DOHH2 (cell line): Measurements from ENCODE around the gene VTI1A.

ENCODE experiments used
- H3F3A ChIP-seq: fragments of 200-600 bp; sonication (generic), shearing (Covaris generic); 2 replicates; pipeline ENCODE4 v1.6.0; 2016; ENCODE audit warnings: antibody characterized with exemption, mild to moderate bottlenecking; ENCODE audit not compliant: control insufficient read depth, insufficient read depth
- H3K27ac ChIP-seq: fragments of 200-600 bp; sonication (generic); 2 replicates; pipeline ENCODE4 v1.5.1; 2014; ENCODE audit warnings: low read depth, mild to moderate bottlenecking, low read length, moderate library complexity
- H3K27me3 ChIP-seq: fragments of 200-600 bp; sonication (generic); 2 replicates; pipeline ENCODE4 v1.6.1; 2014; ENCODE audit warnings: mild to moderate bottlenecking, low read length, mixed read lengths; ENCODE audit not compliant: control insufficient read depth
- H3K36me3 ChIP-seq: fragments of 200-600 bp; sonication (generic); 2 replicates; pipeline ENCODE4 v1.6.1; 2014; ENCODE audit warnings: mild to moderate bottlenecking, low read length, moderate library complexity, mixed read lengths; ENCODE audit not compliant: control insufficient read depth
- H3K4me1 ChIP-seq: fragments of 200-600 bp; sonication (generic); 2 replicates; pipeline ENCODE4 v1.6.1; 2014; ENCODE audit warnings: mild to moderate bottlenecking, low read length, mixed read lengths; ENCODE audit not compliant: control insufficient read depth
- H3K4me2 ChIP-seq: fragments of 200-600 bp; sonication (generic); 2 replicates; pipeline ENCODE4 v1.6.0; 2014; ENCODE audit warnings: mild to moderate bottlenecking, low read length, moderate library complexity
- H3K4me3 ChIP-seq: fragments of 200-600 bp; sonication (generic); 2 replicates; pipeline ENCODE4 v1.5.1; 2014; ENCODE audit warnings: mild to moderate bottlenecking, low read length, mixed read lengths
- H3K79me2 ChIP-seq: fragments of 200-600 bp; sonication (generic); 2 replicates; pipeline ENCODE4 v1.6.1; 2014; ENCODE audit warnings: mild to moderate bottlenecking, low read length, mixed read lengths; ENCODE audit not compliant: control insufficient read depth
- H3K9me2 ChIP-seq: fragments of 200-600 bp; sonication (generic); replicated peaks from 2 replicates; pipeline ENCODE4 v1.6.1; 2014; ENCODE audit warnings: mild to moderate bottlenecking, low read length, mixed read lengths; ENCODE audit not compliant: control insufficient read depth
- H3K9me3 ChIP-seq: fragments of 200-600 bp; sonication (generic); 2 replicates; pipeline ENCODE4 v1.6.1; 2014; ENCODE audit warnings: antibody characterized with exemption, low read length, mixed read lengths; ENCODE audit not compliant: control insufficient read depth, insufficient read depth
- H4K20me1 ChIP-seq: fragments of 200-600 bp; sonication (generic); 2 replicates; pipeline ENCODE4 v1.6.0; 2014; ENCODE audit warnings: low read depth, mild to moderate bottlenecking, antibody characterized with exemption, low read length, moderate library complexity; ENCODE audit not compliant: control insufficient read depth, insufficient read depth
- EZH2phosphoT487 ChIP-seq: fragments of 200-600 bp; sonication (generic); IDR thresholded peaks from 2 replicates; pipeline ENCODE4 v1.6.1; 2017; ENCODE audit warnings: borderline replicate concordance, mild to moderate bottlenecking, antibody characterized with exemption, low read length, moderate library complexity, mixed read lengths
- TF ChIP-seq, protein P1 (sequence below): fragments of 200-600 bp; sonication (generic); IDR thresholded peaks from one replicate; pipeline ENCODE4 v1.5.1; 2014; ENCODE audit warnings: antibody characterized with exemption, mild to moderate bottlenecking, low read depth, low read length; ENCODE audit not compliant: poor library complexity, severe bottlenecking

VTI1A gene

DNA sequence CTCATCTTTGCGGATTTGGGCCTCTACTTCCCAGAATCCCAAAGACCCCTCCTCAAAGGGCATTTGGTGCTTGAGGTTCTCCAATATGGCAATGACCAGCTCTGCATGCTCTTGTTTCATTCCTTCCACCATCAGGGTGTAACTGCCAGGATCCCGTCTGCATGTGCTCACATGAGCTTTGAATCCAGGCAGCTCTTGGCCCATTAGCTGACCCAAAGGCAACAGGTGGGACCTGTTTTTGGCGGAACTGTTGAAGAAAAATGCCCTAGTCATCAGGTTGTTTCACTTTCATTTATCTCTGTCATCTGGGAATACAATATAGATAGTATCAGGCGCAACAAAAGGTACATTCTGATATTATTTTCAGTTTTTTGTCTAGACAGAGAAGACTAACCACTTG lies 343.9 kb downstream of the VTI1A start:
- H3K4me2 ChIP-seq: no peak overlapping the region
- no peaks in the 10 kb centered on the region for H4K20me1 ChIP-seq
- no peak overlapping the region for H3K27ac ChIP-seq
- no peaks in the 10 kb centered on the region for H3K9me2 ChIP-seq
- no peaks in the 10 kb centered on the region for H3F3A ChIP-seq
- H3K79me2 ChIP-seq: no peaks in the 10 kb centered on the region
- no peaks in the 10 kb centered on the region for H3K36me3 ChIP-seq
- no peaks in the 10 kb centered on the region for H3K9me3 ChIP-seq
- TF ChIP-seq, protein P1, sequence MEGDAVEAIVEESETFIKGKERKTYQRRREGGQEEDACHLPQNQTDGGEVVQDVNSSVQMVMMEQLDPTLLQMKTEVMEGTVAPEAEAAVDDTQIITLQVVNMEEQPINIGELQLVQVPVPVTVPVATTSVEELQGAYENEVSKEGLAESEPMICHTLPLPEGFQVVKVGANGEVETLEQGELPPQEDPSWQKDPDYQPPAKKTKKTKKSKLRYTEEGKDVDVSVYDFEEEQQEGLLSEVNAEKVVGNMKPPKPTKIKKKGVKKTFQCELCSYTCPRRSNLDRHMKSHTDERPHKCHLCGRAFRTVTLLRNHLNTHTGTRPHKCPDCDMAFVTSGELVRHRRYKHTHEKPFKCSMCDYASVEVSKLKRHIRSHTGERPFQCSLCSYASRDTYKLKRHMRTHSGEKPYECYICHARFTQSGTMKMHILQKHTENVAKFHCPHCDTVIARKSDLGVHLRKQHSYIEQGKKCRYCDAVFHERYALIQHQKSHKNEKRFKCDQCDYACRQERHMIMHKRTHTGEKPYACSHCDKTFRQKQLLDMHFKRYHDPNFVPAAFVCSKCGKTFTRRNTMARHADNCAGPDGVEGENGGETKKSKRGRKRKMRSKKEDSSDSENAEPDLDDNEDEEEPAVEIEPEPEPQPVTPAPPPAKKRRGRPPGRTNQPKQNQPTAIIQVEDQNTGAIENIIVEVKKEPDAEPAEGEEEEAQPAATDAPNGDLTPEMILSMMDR: no peak
- no peak for TF ChIP-seq EZH2phosphoT487
- H3K4me3 ChIP-seq: no peak overlapping the region
- no peaks in the 10 kb centered on the region for H3K27me3 ChIP-seq
- H3K4me1 ChIP-seq: no peaks in the 10 kb centered on the region

- TF ChIP-seq EZH2phosphoT487: no peak
- TF ChIP-seq, protein P1: no peak
- Histone ChIP-seq H3K9me2 (no peaks in the 10 kb centered on the region), H3K9me3 (no peaks in the 10 kb centered on the region), H3K79me2 (no peaks in the 10 kb centered on the region), H3K4me1 (no peaks in the 10 kb centered on the region), H3K36me3 (no peaks in the 10 kb centered on the region), H3K27me3 (no peaks in the 10 kb centered on the region), H3K27ac (no peak overlapping the region), H3K4me2 (no peak overlapping the region), H3F3A (no peaks in the 10 kb centered on the region), H3K4me3 (no peak overlapping the region), H4K20me1 (no peaks in the 10 kb centered on the region)
Observed at GRCh38 chr10:112791447-112791846, 344.4 kb downstream of the VTI1A start.

DNA sequence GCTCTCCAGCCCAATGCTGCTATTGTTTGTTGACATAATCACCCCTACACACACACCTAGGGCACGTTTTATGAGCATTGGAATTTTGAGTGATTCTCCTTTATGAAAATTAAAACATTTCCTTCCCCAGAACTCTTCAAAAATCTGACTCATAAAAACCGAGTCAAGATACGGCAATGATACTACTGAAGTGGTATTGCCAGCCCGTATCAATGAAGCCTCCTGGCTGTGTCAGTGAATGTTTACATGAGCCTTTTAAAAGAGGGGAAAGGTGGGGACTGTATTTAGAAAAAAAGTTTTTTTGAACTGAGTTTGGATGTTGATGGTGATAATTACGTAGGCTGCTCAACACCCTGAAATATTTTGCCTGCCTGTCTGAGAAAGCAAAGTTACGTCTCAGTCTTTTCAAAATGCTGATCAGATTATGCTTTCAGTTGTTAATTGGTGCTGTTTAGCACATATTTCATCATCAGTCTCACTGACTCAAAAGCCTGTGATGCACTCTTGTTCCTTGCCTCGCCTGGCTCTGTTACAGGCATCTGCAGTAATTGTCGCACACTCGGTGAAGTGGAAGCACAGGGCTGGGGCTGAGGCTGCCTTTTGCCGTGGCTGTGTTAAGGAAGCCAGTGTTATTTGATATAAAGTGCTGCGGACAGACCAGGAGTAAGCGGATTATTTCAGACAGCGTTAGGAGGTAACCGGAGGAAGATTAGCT lies 345.6 kb downstream of the VTI1A start:
- no peak overlapping the region for H3K27ac ChIP-seq
- H3K4me2 ChIP-seq: no peak overlapping the region
- H3K4me3 ChIP-seq: no peak overlapping the region

More for the DNA sequence above, 345.6 kb downstream of the VTI1A start:
- Histone ChIP-seq H4K20me1 (no peaks in the 10 kb centered on the region), H3K79me2 (no peaks in the 10 kb centered on the region), H3K27me3 (no peaks in the 10 kb centered on the region), H3K9me3 (no peaks in the 10 kb centered on the region), H3F3A (no peaks in the 10 kb centered on the region), H3K9me2 (no peaks in the 10 kb centered on the region), H3K36me3 (no peaks in the 10 kb centered on the region), H3K4me1 (no peaks in the 10 kb centered on the region)
- no peak for TF ChIP-seq EZH2phosphoT487
- TF ChIP-seq, protein P1: no peak
